Esophagus muscularis mucosa (tissue), 4 donors: ENCODE results near the gene HOXD9. TPM values are rescaled to one million over a fixed set of nuclear protein-coding genes. Genes with fewer than 3 reads are reported as not detected.

Experiments
- DNase-seq: peaks from one replicate; pipeline ENCODE4 v3.0.0-alpha.2; 2017; ENCODE audit errors: extremely low spot score
- H3K27ac ChIP-seq, 4 donors: fragments of 200-600 bp; sonication (generic); replicated peaks in 1 of 4; 1 replicate in 3 of 4; 2 replicates in 1 of 4; pipeline ENCODE4 v1.5.1; 2016 to 2019; ENCODE audit warnings: mild to moderate bottlenecking in 1 of 4
- H3K27me3 ChIP-seq, 4 donors: fragments of 200-600 bp; sonication (generic); one replicate each; pipeline versions ENCODE4 v1.5.1 to v1.6.0; 2016 to 2019
- H3K36me3 ChIP-seq, 4 donors: fragments of 200-600 bp; sonication (generic); one replicate each; pipeline ENCODE4 v1.5.1; 2016 to 2019
- H3K4me1 ChIP-seq, 4 donors: fragments of 200-600 bp; sonication (generic); one replicate each; pipeline ENCODE4 v1.5.1; 2016 to 2019
- H3K4me3 ChIP-seq, 4 donors: fragments of 200-600 bp; sonication (generic); 1 replicate in 2 of 4; 2 replicates in 2 of 4; pipeline ENCODE4 v1.5.1; 2016 to 2019; ENCODE audit warnings: mild to moderate bottlenecking in 4 of 4, moderate library complexity in 1 of 4
- H3K9me3 ChIP-seq, 4 donors: fragments of 200-600 bp; sonication (generic); 1 replicate in 3 of 4; 2 replicates in 1 of 4; pipeline ENCODE4 v1.5.1; 2016 to 2019
- CTCF ChIP-seq, 3 experiments: fragments of 200-600 bp in 2 of 3; fragments of 450-650 bp in 1 of 3; sonication (generic) in 2 of 3; IDR thresholded peaks; one replicate each; pipeline ENCODE4 v1.5.1; 2017 to 2019; ENCODE audit warnings: antibody characterized with exemption in 3 of 3, mild to moderate bottlenecking in 2 of 3, moderate library complexity in 1 of 3
- EP300 ChIP-seq: sonication (generic); formaldehyde crosslinking; IDR thresholded peaks from one replicate; pipeline ENCODE4 v1.6.1; 2017; ENCODE audit warnings: antibody characterized with exemption
- POLR2A ChIP-seq: fragments of 450-650 bp; IDR thresholded peaks from one replicate; pipeline ENCODE4 v1.6.1; 2017; ENCODE audit warnings: antibody characterized with exemption, moderate library complexity, mild to moderate bottlenecking, low read depth
- POLR2AphosphoS5 ChIP-seq, 2 donors: sonication (generic); formaldehyde crosslinking; IDR thresholded peaks; one replicate each; pipeline ENCODE4 v1.6.1; 2017; ENCODE audit warnings: antibody characterized with exemption in 2 of 2
- WGBS: methylation state at CpG from one replicate; pipeline ENCODE4 v1.1.5; 2018; 5-methylcytosine and 5-hydroxymethylcytosine counted together
- intact Hi-C: fragments of 100-400 bp; cut with DNase I; formaldehyde crosslinking; loops from one replicate; pipeline ENCODE4 v1.15.1; 2023
- total RNA-seq, 4 donors: library from RNA; depleted of rRNA; stranded (reverse); fragments of >200 nt; gene quantifications; one replicate each; pipeline versions ENCODE4 v1.1.0 to v1.2.1, GENCODE V29; 2016

The HOXD9 gene
- total RNA-seq, 4 donors from 2014 or later, result 0.83 to 2.2 (median 0.99) TPM

GRCh38 chr2:176106581-176107539 is 15.7 kb upstream of the HOXD9 start, which contains the start of gene HOXD11:
TSS of gene HOXD11 (plus strand) at chr2:176107280. CDS start at chr2:176107356, 76 bp downstream.
- peaks cover 26 to 61% (median 54%) of the 10 kb centered on the region in 4 donors for H3K4me1 ChIP-seq
- 8% methylated on average over 37 of the region's 85 CpGs for WGBS
- no peaks in the 10 kb centered on the region for H3K9me3 ChIP-seq
- DNase-seq, result no peak
- TF ChIP-seq EP300, result no peak
- no peak for TF ChIP-seq POLR2A
- TF ChIP-seq POLR2AphosphoS5 (IDR thresholded peaks at IDR 0.05), result no peak
- no peak for TF ChIP-seq CTCF (IDR thresholded peaks at IDR 0.05)
- no peak within 1 kb of the TSS for H3K27ac ChIP-seq
- H3K36me3 ChIP-seq, result no peaks in the 10 kb centered on the region
- H3K4me3 ChIP-seq, result peak within 1 kb of the TSS; percentile 20 to 49 (median 40)
- H3K27me3 ChIP-seq, result peaks cover 12 to 99% (median 89%) of the 10 kb centered on the region in 4 donors
- intact Hi-C loops, result no loop called here

- TF ChIP-seq POLR2A (no peak), EP300 (no peak), CTCF (IDR thresholded peaks at IDR 0.05) (no peak), POLR2AphosphoS5 (IDR thresholded peaks at IDR 0.05) (no peak)
- no peak for DNase-seq
- peaks cover 12 to 99% (median 90%) of the 10 kb centered on the region in 4 donors for H3K27me3 ChIP-seq
- H3K4me1 ChIP-seq, result peaks cover 26 to 65% (median 57%) of the 10 kb centered on the region in 4 donors
- no peaks in the 10 kb centered on the region for H3K9me3 ChIP-seq
- no CpG with 5 or more reads among the region's 59 CpGs for WGBS
- no peak overlapping the region for H3K27ac ChIP-seq
- H3K4me3 ChIP-seq, result peak overlapping the region in 3 of 4 donors; percentile 30 to 49 (median 32)
- H3K36me3 ChIP-seq, result no peaks in the 10 kb centered on the region
- intact Hi-C loops, result no loop called here
These were observed 14.8 kb upstream of the HOXD9 start for GRCh38 chr2:176107731-176108181.

GRCh38 chr2:176109192-176109901 is 13.2 kb upstream of the HOXD9 start:
- no peak overlapping the region for H3K4me3 ChIP-seq
- DNase-seq, result no peak
- TF ChIP-seq POLR2AphosphoS5 (IDR thresholded peaks at IDR 0.05), result no peak
- H3K4me1 ChIP-seq, result peaks cover 21 to 58% (median 49%) of the 10 kb centered on the region in 4 donors
- H3K36me3 ChIP-seq, result no peaks in the 10 kb centered on the region
- WGBS, result 9% methylated on average over 26 of the region's 26 CpGs
- intact Hi-C loops, result no loop called here
- no peak overlapping the region for H3K27ac ChIP-seq
- H3K27me3 ChIP-seq, result peaks cover 10 to 99% (median 92%) of the 10 kb centered on the region in 4 donors
- no peaks in the 10 kb centered on the region for H3K9me3 ChIP-seq

- no peak for TF ChIP-seq POLR2AphosphoS5 (IDR thresholded peaks at IDR 0.05)
- no peak for TF ChIP-seq CTCF (IDR thresholded peaks at IDR 0.05)
- no peak for TF ChIP-seq POLR2A
- no peak for TF ChIP-seq EP300
- no peaks in the 10 kb centered on the region for H3K36me3 ChIP-seq
- peaks cover 5 to 99% (median 91%) of the 10 kb centered on the region in 4 donors for H3K27me3 ChIP-seq
- H3K4me1 ChIP-seq, result peaks cover 16 to 52% (median 43%) of the 10 kb centered on the region in 4 donors
- DNase-seq, result no peak
- no peaks in the 10 kb centered on the region for H3K9me3 ChIP-seq
- no peak overlapping the region for H3K4me3 ChIP-seq
- WGBS, result 18% methylated on average over 4 of the region's 4 CpGs
- no peak overlapping the region for H3K27ac ChIP-seq
- intact Hi-C loops, result no loop called here
These were observed 12.6 kb upstream of the HOXD9 start for GRCh38 chr2:176109946-176110345.
